NCI-H1417 (cell line): Measurements from ENCODE around the gene DEAF1.

Experiments used
- DNase-seq, 3 experiments: peaks; one replicate each; lab custom pipeline; 2025; lab: John Stamatoyannopoulos, UW

The DEAF1 gene

DNA sequence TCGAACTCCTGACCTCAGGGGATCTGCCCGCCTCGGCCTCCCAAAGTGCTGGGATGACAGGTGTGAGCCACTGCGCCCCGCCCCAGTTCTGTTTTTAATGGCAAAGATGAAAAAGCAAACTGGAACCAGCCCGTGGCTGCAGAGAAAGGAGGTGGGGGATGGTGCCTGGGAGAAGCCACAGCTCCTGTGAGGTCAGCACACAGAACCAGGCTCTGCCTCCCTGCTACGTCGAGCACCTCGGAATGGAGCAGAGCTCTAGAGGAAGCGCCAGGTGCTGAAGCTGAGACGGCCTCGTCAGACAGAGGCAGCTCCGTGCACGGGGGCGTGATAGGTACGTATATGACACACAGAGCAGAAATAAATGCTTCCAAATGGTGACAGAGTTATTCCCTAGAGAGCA lies 49.5 kb downstream of the DEAF1 start:
- DNase-seq = peak in 1 of 3 experiments; percentile 19

DNA sequence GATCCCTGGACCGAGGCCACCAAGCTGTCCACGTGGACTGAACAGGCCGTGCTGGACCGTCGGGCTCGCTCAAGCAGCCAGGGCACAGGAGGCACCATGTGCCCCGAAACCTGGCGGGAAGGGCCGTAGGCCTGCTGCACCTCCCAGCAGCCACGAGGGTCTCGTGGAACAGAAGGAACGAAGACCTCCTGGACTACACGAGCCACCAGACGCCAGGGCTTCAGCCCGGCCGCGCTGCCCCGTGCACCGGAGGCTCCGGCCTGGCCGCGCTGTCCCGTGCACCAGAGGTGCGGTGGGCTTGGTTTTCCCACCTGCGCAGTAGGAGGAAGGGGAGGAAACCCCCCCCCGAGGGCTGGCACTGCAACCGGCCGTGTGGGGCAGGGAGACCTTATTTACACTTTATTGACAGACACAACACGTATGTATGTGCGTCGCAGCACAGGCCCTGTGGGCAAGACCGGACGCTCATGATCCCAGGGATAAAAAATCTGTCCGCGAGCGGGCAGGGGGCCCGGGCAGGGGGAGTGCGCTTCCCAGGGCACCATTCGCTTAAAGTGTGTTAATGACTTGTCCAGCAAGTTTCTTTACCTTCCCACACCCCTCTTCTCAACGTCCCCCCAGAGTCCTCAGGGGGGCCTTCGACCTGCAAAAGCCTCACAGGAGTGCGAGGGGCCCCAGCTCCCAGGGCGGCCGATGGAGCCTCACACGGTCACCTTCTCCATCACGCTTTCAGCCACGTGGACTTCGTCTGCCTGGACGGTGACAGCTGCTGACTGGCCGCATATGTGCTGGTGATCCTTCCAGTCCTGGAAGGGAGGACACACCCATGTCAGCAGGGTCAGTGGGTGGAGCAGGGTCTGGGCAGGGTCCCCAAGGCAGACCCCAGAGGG lies 50.9 kb downstream of the DEAF1 start:
- DNase-seq = no peak

DNA sequence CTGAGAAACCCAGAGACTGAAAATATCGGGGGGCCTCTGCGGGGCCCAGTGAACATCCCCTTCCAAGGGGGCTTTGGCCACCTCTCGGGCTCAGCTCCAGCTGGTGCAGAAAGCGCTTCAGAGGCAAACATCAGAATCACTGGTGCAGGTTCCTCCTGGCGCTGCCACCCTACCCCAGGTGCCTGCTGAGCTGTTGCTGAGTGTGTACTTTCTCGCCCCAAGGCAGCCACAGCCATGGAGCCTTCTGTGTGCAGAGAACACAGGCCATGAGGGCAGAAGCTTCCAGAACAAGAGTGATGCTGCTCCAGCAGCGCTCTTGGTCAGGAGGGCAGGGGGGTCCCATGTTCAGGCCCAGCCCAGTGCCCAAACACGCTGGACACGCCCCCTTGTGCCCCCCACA lies 51.7 kb downstream of the DEAF1 start:
- no peak for DNase-seq

DNA sequence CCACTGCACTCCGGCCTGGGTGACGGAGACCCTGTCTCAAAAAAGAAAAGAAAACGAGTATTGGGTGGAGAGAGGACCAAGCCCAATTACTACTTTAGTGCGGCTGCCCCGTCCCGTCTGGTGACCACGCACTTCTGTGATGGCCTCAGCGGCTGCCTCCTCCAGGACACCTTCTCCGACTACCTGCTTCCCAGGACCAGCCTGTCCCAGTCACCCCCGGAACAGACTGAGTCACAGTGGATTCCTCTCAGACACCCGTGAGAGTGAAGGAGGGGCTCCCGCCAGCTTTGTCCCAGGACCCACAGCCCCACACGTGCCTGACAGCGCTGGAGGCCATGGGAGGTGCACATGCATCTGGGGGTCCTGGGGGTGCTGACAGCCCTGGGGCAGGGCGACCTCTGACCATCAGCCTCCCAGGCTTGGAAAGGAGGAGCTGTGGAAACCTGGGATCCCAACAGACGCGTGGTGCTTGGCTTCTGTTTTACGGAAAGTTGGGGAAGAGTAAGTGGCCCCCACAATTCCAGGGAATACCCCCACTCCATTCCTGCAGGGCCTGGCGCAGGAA lies 53.1 kb downstream of the DEAF1 start:
- no peak for DNase-seq

DNA sequence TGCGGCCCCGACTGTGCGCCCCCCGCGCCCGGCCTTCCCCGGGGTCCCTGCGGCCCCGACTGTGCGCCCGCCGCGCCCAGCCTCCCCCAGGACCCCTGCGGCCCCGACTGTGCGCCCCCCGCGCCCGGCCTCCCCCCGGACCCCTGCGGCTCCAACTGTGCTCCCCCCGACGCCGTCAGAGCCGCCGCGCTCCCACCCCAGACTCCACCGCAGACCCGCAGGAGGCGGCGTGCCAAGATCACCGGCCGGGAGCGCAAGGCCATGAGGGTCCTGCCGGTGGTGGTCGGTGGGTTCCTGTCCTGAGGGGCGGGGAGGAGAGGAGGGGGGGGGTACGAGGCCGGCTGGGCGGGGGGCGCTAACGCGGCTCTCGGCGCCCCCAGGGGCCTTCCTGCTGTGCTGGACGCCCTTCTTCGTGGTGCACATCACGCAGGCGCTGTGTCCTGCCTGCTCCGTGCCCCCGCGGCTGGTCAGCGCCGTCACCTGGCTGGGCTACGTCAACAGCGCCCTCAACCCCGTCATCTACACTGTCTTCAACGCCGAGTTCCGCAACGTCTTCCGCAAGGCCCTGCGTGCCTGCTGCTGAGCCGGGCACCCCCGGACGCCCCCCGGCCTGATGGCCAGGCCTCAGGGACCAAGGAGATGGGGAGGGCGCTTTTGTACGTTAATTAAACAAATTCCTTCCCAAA lies 54.9 kb downstream of the DEAF1 start:
- no peak for DNase-seq

DNA sequence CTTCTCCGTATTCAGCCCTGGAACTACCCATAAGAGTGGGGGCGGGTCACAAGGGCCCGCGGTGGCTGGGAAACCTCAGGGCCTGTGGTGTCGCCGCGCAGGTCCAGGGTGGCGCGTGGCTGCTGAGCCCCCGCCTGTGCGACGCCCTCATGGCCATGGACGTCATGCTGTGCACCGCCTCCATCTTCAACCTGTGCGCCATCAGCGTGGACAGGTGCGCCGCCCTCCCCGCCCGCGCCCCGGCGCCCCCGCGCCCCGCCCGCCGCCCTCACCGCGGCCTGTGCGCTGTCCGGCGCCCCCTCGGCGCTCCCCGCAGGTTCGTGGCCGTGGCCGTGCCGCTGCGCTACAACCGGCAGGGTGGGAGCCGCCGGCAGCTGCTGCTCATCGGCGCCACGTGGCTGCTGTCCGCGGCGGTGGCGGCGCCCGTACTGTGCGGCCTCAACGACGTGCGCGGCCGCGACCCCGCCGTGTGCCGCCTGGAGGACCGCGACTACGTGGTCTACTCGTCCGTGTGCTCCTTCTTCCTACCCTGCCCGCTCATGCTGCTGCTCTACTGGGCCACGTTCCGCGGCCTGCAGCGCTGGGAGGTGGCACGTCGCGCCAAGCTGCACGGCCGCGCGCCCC lies 55.6 kb downstream of the DEAF1 start:
- no peak for DNase-seq

DNA sequence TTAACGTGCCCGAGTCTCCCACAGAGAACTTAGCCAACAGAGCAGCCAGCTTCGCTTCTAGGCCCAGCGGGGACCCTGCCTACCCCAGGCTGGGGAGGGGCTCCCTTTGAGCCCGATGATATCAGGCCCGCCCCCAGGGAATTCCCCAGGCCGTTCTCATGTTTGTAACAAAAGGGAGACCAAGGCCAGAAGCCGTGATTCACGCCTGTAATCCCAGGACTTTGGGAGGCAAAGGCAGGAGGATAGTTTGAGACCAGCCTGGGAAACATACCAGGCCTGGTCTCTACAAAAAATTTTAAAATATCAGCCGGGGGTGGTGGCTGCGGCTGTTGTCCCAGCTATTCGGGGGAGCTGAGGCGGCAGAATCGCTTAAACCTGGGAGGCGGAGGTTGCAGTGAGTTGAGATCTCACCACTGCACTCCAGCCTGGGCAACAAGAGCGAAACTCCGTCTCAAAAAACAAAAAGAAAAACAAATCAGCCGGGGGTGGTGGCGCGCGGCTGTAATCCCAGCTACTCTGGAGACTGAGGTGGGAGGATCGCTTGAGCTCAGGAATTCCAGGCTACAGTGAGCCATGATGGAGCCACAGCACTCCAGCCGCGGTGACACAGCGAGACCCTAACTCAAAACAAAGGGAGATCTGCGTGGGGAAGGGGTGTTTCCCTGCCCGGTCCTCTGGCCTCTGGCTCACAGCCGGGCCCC lies 56.2 kb downstream of the DEAF1 start:
- DNase-seq = no peak

DNA sequence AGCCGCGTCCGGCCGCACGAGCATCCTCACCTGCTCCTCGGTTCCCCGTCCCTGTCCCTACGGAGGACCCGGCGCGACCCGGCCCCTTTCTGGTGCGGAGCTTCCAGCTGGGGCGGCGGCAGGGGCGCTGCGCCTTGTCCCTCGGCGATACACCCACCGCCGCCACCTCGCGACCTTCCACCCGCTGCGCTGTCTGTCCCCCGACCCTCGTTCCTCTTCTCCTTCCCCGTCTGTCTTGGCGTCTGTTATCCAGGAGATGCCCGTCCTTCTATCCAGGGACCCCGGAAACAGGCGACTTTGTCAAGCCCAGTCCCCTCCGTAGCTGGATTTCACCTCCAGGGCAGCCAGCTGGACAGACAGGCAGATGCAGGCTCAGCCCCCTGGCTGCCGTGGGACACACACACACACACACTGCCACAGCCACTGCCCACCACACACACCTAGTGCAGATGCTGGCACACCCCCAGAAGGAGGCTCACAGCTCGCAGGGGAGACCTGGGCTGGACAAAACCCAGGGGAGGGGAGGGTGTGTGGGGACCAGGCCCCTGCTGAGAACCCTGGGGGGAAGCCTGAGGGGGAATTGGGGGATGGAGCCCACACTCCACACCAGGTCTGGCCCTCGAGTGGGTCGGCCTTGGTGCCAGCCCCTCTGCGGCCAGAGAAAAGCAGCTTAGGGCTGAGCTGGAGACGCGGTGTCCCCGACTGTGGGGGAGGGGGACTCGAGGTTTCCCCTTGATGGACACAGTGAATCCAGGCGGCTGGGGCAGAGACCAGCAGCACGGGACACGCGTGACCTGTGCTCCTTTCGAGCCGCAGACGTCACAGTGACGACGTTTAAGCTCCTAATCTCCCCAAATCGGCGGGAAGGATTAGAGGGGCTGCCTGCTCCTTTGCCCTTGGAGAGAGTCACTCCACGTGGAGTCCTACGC lies 57.2 kb downstream of the DEAF1 start:
- no peak for DNase-seq

DNA sequence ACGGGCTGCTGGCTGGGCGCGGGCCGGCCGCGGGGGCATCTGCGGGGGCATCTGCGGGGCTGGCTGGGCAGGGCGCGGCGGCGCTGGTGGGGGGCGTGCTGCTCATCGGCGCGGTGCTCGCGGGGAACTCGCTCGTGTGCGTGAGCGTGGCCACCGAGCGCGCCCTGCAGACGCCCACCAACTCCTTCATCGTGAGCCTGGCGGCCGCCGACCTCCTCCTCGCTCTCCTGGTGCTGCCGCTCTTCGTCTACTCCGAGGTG lies 57.8 kb downstream of the DEAF1 start:
- DNase-seq = no peak

DNA sequence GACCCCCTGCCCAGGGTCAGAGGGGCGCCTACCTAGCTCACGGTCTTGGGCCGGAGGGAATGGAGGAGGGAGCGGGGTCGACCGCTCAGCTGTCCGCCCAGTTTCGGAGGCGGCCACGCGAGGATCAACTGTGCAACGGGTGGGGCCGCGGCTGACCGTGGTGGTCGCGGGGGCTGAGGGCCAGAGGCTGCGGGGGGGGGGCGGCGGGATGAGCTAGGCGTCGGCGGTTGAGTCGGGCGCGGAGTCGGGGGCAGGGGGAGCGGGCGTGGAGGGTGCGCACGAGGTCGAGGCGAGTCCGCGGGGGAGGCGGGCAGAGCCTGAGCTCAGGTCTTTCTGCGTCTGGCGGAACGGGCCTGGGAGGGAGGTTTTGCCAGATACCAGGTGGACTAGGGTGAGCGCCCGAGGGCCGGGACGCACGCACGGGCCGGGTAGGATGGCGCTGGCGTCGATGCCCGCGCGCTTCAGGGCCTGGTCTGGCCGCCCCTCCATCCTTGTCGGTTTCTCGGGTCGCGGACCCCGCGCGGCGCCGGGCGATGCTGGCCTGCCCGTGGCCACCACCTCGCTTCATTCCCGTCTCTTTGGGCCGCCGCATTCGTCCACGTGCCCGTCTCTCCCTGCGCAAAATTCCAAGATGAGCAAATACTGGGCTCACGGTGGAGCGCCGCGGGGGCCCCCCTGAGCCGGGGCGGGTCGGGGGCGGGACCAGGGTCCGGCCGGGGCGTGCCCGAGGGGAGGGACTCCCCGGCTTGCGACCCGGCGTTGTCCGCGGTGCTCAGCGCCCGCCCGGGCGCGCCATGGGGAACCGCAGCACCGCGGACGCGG lies 58.3 kb downstream of the DEAF1 start, which contains the start of gene DRD4:
Gene DRD4, plus strand, starts transcription at position 759 of the 822 bp plus-strand sequence. Its CDS starts 36 bp downstream, at position 795.
- no peak for DNase-seq

DNA sequence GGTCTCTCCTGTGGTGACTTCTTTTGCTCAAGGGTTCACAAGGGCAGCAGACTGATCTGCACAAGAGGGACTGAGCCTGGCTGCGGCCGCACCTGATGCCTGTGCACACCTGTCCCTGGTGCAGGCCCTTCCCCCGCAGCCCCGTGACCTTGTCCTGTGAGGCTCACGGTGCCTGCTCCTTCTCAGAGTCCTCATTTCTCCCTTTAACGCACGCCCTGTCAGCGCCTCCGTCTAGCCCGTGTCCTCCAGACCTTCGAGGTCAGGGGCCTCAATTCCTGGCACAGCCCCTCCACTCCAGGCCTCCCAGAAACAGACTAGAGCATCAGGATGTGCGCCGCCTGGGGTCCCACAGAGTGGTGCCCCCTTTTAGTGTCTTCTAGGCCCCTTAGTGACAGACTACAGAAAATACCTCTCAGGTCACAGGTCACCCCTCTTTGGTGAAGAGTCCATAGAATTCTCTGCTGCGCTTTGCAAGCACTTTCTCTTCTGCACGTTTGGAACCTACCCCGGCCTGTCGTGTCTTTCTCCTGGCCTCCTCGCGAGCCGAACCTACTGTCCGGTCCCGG lies 59.0 kb downstream of the DEAF1 start:
- DNase-seq = no peak

DNA sequence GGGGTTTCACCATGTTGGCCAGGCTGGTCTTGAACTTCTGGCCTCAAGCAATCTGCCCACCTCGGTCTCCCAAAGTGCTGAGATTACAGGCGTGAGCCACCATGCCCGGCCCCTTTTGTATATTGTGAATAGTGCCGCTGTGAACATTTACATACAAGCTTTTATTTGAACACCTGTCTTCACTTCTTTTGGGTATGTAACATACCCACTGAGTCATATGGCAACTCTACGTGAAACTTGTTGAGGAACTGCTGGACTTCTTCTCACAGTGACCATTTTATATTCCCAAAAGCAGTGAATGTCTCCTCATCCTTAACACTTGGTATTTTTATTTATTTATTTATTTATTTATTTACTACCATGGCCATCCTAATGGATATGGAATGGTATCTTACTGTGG lies 64.2 kb downstream of the DEAF1 start:
- DNase-seq = no peak

DNA sequence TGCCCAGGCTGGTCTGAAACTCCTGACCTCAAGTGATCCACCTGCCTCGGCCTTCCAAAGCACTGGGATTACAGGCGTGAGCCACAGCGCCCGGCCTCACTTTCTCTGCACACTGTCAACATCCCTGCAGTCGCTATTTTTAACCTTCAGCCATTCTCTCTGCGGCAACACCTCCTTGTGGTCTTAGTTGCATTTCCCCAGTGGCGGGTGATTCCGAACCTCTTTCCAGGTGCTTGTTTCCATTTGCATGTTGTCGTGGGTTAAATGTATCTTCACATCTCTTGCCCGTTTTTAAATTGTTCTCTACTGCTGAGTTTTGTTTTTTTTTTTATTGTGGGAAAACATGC lies 65.8 kb downstream of the DEAF1 start:
- DNase-seq = peak in 1 of 3 experiments; percentile 48

DNA sequence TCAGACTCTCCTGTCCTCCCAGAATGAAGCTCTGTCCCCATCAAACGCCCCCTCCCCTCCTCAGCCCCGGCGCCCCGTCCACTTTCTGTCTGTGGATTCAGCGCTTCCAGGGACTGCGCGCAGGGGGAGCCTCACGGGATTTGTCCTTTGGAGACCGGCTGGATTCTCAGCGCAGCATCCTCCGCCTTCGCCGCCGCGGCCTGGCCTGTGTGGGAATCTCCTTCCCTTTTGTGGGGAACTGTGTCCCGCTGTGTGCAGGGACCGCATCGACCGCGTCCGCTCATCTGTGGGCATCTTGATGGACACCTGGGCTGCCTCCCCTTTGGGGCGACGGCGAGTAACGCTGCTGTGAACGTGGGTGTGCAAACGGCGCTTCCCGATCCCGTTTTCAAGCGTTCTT lies 67.0 kb downstream of the DEAF1 start:
- DNase-seq = no peak

DNA sequence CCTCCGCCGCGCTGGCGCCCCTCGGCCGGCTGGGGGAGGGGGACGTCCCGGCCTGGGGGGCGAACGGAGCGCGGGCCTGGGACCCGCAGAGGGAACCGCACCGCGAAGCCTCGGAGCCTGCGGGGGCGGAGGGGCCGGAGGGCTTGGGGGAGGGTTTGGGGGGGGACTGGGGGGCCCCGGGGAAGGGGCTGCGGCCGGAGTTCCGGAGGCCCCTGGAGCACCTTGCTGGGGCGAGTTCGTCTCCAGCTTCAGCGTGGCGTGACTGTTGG lies 67.8 kb downstream of the DEAF1 start:
- DNase-seq = no peak

DNA sequence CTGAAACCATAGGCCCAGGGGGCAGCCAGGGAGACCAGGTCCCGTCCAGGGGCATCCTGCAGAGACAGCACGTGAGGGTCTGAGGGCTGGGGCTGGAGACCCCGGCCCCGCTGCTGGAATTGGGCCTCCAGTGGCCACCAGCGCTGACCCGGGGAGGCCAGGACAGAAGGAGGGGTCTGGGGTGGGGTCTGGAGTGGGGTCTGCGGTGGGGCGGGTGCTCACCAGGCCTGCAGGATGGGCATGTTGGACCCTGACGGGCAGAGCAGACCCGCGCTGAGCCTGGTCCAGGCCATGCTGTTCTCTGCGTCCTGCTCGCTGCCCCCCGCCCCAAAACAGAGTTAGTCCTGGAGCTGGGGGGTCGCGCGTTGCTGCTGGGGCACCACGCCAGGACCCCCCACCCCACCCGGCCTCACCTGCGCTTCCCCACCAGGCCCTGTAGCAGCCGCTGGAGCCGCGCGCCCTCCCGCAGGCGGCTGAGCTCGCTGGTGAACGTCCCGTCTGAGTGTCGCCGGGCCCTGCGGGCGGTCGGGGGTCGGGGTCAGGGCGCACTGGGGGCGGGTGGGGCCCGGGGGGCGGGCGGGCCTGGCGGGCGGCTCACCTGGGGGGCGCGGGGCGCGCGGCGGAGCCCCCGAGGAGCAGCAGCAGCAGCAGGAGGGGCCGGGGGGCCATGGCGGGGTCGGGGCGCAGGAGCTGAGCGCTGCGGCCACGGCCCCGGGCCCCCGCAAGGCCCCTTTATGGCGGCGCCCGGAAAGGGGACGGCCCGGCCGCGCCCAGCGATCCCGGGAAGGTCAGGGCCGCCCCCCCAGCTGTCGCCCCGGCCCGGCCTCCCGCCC lies 68.3 kb downstream of the DEAF1 start, which contains the start of gene SCT:
Gene SCT, minus strand, starts transcription at position 707 of the 833 bp plus-strand sequence. Its CDS starts 38 bp downstream, at position 669.
- no peak for DNase-seq

DNA sequence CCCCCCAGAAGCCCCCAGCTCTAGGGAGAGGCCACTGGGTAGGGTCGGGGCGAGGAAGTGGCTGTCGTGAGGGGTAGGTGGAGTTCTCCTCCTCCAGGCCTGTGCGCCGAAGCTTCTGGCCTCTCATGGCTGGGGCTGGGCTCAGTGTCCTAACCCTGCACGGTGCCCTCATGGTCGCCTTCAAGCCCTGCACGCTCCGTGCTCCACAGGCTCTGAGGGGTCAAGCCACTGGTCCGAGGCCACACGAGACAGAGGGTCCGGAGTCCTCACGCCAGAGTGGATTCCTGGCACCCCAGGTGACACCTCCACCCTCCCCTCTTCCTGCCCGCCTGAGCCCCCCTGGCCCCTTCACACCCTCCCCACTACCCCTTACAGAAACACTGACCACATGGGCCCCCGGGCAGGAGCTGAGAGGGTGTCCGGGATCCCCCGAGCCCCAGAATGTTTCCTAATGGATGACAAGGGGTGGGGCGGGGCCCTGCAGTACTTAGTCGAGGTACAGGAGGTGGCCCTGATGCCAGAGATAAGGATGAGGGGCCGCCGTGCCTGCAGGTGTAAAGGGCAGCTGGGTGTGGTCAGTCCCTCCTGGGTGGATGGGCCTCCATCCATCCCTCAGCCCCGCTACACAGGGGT lies 69.3 kb downstream of the DEAF1 start:
- no peak for DNase-seq
